ENCODE data around the gene MC1R. TPM values are rescaled to one million over a fixed set of nuclear protein-coding genes. Genes with fewer than 3 reads are reported as not detected.

MC1R gene
- total RNA-seq, 6 experiments from 2014 or later = 2.1 to 3.2 (median 3.0) TPM

DNA sequence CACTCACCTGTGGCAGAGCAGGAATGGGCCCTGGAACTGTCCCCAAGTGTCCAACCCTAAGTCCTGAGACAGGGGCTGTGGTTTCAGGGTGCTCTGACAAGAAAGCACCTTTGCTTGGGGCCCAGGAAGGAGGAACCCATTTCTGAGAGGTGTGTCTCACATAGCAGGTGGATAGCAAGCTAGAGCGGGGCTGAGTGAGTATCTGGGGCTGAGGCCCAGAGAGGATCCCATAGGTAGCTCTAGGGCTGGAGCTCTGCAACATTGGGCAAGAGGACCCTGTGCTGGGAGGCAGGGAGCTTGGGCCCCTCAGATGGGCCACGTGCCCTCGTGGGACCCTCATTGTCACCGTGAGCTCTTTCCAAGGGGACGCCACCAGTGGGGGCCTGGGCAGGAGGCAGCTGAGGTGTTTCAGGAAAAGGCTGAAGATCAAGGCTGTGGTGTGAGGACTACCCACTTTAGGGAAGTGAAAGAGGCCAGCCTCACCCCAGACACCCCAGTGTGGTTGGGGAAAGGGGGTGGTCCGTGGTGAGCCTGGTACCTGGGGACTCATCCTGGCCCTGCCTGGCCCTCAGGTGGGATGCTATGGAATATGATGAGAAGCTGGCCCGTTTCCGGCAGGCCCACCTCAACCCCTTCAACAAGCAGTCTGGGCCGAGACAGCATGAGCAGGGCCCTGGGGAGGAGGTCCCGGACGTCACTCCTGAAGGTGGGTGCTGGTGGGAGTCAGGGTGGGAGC, 35.2 kb downstream of the MC1R start:
- no peaks in the 10 kb centered on the region for H3K9me3 Mint-ChIP-seq
- DNase-seq = no peak
- peaks cover 2% of the 10 kb centered on the region for H3K27me3 Mint-ChIP-seq (ENCODE audit: insufficient read depth)
- peaks cover 13% of the 10 kb centered on the region for H3K36me3 Mint-ChIP-seq (ENCODE audit: low read depth)
- TF ChIP-seq, protein P1, sequence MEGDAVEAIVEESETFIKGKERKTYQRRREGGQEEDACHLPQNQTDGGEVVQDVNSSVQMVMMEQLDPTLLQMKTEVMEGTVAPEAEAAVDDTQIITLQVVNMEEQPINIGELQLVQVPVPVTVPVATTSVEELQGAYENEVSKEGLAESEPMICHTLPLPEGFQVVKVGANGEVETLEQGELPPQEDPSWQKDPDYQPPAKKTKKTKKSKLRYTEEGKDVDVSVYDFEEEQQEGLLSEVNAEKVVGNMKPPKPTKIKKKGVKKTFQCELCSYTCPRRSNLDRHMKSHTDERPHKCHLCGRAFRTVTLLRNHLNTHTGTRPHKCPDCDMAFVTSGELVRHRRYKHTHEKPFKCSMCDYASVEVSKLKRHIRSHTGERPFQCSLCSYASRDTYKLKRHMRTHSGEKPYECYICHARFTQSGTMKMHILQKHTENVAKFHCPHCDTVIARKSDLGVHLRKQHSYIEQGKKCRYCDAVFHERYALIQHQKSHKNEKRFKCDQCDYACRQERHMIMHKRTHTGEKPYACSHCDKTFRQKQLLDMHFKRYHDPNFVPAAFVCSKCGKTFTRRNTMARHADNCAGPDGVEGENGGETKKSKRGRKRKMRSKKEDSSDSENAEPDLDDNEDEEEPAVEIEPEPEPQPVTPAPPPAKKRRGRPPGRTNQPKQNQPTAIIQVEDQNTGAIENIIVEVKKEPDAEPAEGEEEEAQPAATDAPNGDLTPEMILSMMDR (IDR thresholded peaks at IDR 0.05) = no peak
- H3K4me1 Mint-ChIP-seq (ENCODE audit: low read depth) = peaks cover 8% of the 10 kb centered on the region
- H3K27ac Mint-ChIP-seq = no peak overlapping the region
- no peak overlapping the region for H3K4me3 Mint-ChIP-seq

DNA sequence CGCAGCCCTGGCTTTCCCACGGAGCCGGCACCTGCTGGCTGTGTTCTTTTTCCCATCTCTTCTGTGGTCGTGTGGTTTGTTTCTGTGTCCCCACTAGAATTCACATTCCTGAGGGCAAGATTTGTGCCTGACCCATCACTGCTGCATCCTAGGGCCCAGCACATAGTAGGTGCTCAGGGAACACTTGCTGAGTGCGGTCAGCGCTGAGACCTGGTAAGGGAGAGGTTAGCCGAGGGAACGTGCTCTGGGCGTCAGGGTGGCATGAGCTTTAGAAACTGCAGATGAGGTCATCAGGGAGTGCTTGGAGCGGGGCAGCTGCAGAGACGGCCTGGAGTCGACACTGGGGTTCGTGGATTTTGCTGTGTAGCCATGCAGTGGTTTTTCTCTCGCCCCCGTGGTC, 35.8 kb downstream of the MC1R start:
- peaks cover 15% of the 10 kb centered on the region for H3K36me3 Mint-ChIP-seq (ENCODE audit: low read depth)
- H3K9me3 Mint-ChIP-seq = no peaks in the 10 kb centered on the region
- no peak for DNase-seq
- TF ChIP-seq, protein P1 (IDR thresholded peaks at IDR 0.05) = no peak
- H3K4me1 Mint-ChIP-seq (ENCODE audit: low read depth) = peaks cover 8% of the 10 kb centered on the region
- no peak overlapping the region for H3K4me3 Mint-ChIP-seq
- H3K27ac Mint-ChIP-seq = 0 out of 2 replicates have a peak overlapping the region, but pooled peaks have one; percentile 10
- peaks cover 2% of the 10 kb centered on the region for H3K27me3 Mint-ChIP-seq (ENCODE audit: insufficient read depth)

DNA sequence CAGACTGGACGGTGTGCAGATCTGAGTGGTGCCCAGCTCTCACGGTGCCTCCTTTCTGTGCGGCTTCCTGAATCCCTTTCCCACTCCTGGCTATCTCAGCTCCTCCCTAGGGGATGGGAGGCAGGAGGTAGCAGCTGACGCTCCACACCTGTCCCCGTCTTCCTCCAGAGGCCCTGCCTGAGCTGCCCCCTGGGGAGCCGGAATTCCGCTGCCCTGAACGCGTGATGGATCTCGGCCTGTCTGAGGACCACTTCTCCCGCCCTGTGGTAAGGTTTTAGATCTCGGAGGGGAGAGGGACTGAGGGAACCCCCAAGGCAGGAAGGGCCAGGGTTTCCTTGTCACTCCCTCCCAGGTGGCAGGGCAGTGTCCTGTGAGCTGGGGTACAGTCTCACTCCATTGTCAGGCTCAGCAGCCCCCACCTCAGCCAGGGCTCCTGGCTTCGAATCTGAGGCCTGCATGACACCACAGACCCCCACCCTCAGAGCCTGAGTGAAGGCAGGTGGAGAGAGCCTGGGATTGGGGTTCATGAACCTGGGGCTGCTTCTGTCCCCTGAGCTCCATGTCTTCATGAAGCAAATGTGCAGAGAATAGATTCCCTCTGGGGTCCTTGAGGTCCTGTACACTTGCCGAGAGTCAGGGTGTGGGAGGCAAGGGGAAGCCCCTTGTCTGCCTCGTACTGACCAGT, 36.5 kb downstream of the MC1R start:
- no peak for DNase-seq
- Mint-ChIP-seq H3K27me3 (ENCODE audit: insufficient read depth) (peaks cover 2% of the 10 kb centered on the region), H3K9me3 (no peaks in the 10 kb centered on the region), H3K27ac (no peak overlapping the region), H3K4me1 (ENCODE audit: low read depth) (peaks cover 2% of the 10 kb centered on the region), H3K36me3 (ENCODE audit: low read depth) (peaks cover 20% of the 10 kb centered on the region), H3K4me3 (no peak overlapping the region)
- TF ChIP-seq, protein P1 (IDR thresholded peaks at IDR 0.05) = no peak

DNA sequence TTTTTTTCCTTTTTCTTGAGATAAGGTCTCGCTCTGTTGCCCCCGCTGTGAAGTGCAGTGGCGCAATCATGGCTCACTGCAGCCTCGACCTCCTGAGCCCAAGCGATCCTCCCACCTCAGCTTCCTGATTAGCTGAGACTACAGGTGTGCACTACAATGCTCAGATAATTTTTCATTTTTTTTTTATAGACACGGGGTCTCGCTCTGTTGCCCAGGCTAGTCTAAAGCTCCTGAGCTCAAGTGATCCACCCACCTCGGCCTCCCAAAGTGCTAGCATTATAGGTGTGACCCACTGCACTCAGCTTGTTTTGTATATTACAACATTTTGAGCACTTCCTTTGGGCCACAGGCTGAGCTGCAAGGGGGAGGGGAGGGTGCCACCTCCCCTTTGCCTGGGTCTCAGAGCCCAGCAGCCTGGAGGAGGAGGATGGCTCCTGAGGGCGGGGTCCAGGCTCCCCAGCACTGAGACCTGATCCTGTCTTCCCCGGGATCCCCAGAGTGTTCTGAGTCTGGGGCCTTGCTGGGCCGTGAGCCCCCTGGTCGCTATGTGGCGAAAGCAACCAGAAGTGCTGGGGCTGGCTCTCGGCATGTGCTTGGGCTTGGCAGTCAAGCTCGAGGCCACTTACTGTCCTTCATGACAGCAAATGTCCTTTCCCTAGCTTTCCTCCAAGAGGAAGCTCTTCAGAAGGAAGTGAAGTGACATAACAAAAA, 38.0 kb downstream of the MC1R start:
- H3K4me3 Mint-ChIP-seq = no peak overlapping the region
- no peaks in the 10 kb centered on the region for H3K4me1 Mint-ChIP-seq (ENCODE audit: low read depth)
- peaks cover 20% of the 10 kb centered on the region for H3K36me3 Mint-ChIP-seq (ENCODE audit: low read depth)
- no peak overlapping the region for H3K27ac Mint-ChIP-seq
- peaks cover 2% of the 10 kb centered on the region; the same call in 1 of the 2 replicates for H3K27me3 Mint-ChIP-seq (ENCODE audit: insufficient read depth)
- DNase-seq = no peak
- no peaks in the 10 kb centered on the region for H3K9me3 Mint-ChIP-seq
- TF ChIP-seq, protein P1 (IDR thresholded peaks at IDR 0.05) = no peak

DNA sequence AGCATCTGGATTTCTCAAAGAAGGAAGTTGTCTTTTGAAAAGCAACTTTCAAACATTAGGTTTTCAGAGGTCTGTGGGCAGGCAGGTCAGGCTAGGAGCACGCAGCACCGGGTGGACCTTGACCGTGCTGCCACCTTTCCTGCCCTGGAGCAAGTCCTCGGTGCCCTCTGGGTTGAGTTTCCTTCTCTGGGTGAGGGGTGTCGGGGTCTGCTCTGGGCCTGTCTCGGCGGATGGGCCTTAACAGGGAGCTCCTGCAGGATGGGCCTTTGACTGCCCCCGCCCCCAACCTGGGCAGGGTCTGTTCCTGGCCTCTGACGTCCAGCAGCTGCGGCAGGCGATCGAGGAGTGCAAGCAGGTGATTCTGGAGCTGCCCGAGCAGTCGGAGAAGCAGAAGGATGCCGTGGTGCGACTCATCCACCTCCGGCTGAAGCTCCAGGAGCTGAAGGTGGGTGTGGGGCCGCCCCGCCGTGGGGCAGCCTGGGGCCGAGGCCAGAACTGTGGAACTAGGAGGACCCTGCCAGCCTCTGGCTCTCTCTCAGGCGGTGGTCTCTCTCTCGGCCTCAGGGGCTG, 38.6 kb downstream of the MC1R start:
- H3K27me3 Mint-ChIP-seq (ENCODE audit: insufficient read depth) = peaks cover 2% of the 10 kb centered on the region; the same call in 1 of the 2 replicates
- TF ChIP-seq, protein P1 (IDR thresholded peaks at IDR 0.05) = no peak
- DNase-seq = no peak
- no peak overlapping the region for H3K27ac Mint-ChIP-seq
- H3K9me3 Mint-ChIP-seq = no peaks in the 10 kb centered on the region
- H3K36me3 Mint-ChIP-seq (ENCODE audit: low read depth) = peaks cover 20% of the 10 kb centered on the region
- no peak overlapping the region for H3K4me3 Mint-ChIP-seq
- no peaks in the 10 kb centered on the region for H3K4me1 Mint-ChIP-seq (ENCODE audit: low read depth)

All from HFFc6 (cell line).